ENCODE measurements around the gene TP53AIP1. TPM values are rescaled to one million over a fixed set of nuclear protein-coding genes. Genes with fewer than 3 reads are reported as not detected.

Gene TP53AIP1
- total RNA-seq, 1 experiment from 2014 or later: not detected

- Histone ChIP-seq H2BK12ac (ENCODE audit: insufficient read length, low read depth, low read length) (no peak overlapping the region), H3K14ac (ENCODE audit: insufficient read depth, low read length) (no peak overlapping the region), H4K5ac (ENCODE audit: insufficient read length, low read depth, low read length) (no peak overlapping the region), H2BK120ac (ENCODE audit: low read depth, low read length, poor library complexity, severe bottlenecking) (no peak overlapping the region), H3K4me1 (ENCODE audit: insufficient read depth, low read length) (no peaks in the 10 kb centered on the region), H3K27me3 (ENCODE audit: insufficient read depth, low read length) (no peaks in the 10 kb centered on the region), H4K20me1 (ENCODE audit: control insufficient read depth, insufficient read depth, insufficient read length) (no peaks in the 10 kb centered on the region), H3K9me3 (ENCODE audit: control insufficient read depth, low read depth, low read length) (no peaks in the 10 kb centered on the region), H3K56ac (ENCODE audit: insufficient read length, low read depth, low read length) (no peak overlapping the region), H4K91ac (ENCODE audit: insufficient read length, low read depth, low read length) (no peak overlapping the region), H3K9ac (ENCODE audit: extremely low read depth, insufficient read length, low read length) (no peak overlapping the region), H2AFZ (ENCODE audit: low read length) (no peak overlapping the region), H2BK15ac (ENCODE audit: low read depth, low read length) (no peak overlapping the region), H3K4me2 (ENCODE audit: insufficient read depth, insufficient read length, low read length) (no peak overlapping the region), H3K27ac (ENCODE audit: insufficient read length, low read depth, low read length) (no peak overlapping the region), H3K79me1 (ENCODE audit: insufficient read depth, low read depth, low read length, poor library complexity, severe bottlenecking) (no peaks in the 10 kb centered on the region), H2BK5ac (ENCODE audit: insufficient read length, low read length) (no peak overlapping the region), H2BK20ac (ENCODE audit: low read depth, low read length, poor library complexity, severe bottlenecking) (no peak overlapping the region), H3K23me2 (ENCODE audit: insufficient read length, low read depth, low read length, poor library complexity, severe bottlenecking) (no peaks in the 10 kb centered on the region), H3K4ac (ENCODE audit: low read depth, low read length) (no peak overlapping the region), H3T11ph (ENCODE audit: low read length) (no peak overlapping the region), H3K18ac (ENCODE audit: insufficient read length, low read depth, low read length) (no peak overlapping the region), H3K79me2 (ENCODE audit: insufficient read depth, low read length) (no peaks in the 10 kb centered on the region), H2AK5ac (ENCODE audit: insufficient read length, low read length) (no peak overlapping the region), H3K23ac (ENCODE audit: insufficient read length, low read depth, low read length) (no peak overlapping the region), H4K8ac (replicated peaks; ENCODE audit: insufficient read length, low read depth, low read length) (no peak overlapping the region)
- no CpG with 5 or more reads among the region's 7 CpGs for WGBS (ENCODE audit: extremely low coverage, insufficient read length, low lambda C conversion rate)
- H3K4me1 Mint-ChIP-seq: peaks cover 7 to 9% of the 10 kb centered on the region in 2 experiments; a peak in 3 of 4 replicates
- TF ChIP-seq, protein P1, sequence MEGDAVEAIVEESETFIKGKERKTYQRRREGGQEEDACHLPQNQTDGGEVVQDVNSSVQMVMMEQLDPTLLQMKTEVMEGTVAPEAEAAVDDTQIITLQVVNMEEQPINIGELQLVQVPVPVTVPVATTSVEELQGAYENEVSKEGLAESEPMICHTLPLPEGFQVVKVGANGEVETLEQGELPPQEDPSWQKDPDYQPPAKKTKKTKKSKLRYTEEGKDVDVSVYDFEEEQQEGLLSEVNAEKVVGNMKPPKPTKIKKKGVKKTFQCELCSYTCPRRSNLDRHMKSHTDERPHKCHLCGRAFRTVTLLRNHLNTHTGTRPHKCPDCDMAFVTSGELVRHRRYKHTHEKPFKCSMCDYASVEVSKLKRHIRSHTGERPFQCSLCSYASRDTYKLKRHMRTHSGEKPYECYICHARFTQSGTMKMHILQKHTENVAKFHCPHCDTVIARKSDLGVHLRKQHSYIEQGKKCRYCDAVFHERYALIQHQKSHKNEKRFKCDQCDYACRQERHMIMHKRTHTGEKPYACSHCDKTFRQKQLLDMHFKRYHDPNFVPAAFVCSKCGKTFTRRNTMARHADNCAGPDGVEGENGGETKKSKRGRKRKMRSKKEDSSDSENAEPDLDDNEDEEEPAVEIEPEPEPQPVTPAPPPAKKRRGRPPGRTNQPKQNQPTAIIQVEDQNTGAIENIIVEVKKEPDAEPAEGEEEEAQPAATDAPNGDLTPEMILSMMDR (conservative IDR thresholded peaks at IDR 0.05): no peak
- H3K27ac Mint-ChIP-seq: peak overlapping the region in 1 of 3 experiments; percentile 31; a peak in 1 of 7 replicates
- no peaks in the 10 kb centered on the region for H3K27me3 Mint-ChIP-seq (ENCODE audit: low read depth)
- H3K36me3 Mint-ChIP-seq (ENCODE audit: insufficient read depth in 1 of 3, low read depth in 3 of 3): peaks cover under 1 to 7% (median 7%) of the 10 kb centered on the region in 3 experiments; a peak in 5 of 7 replicates
- no peak overlapping the region for H3K4me3 Mint-ChIP-seq
- no peak for DNase-seq
- H3K9me3 Mint-ChIP-seq: no peaks in the 10 kb centered on the region
These were observed 21.8 kb upstream of the TP53AIP1 start for GRCh38 chr11:128964463-128964930.
